H1 (cell line): Measurements from ENCODE around the gene IBSP. TPM values are rescaled to one million over a fixed set of nuclear protein-coding genes. Genes with fewer than 3 reads are reported as not detected.

Experiments
- CTBP2 ChIP-seq: IDR thresholded peaks from 2 replicates; pipeline ENCODE4 v1.7.0; 2011; ENCODE audit warnings: borderline replicate concordance, mild to moderate bottlenecking, moderate library complexity, mixed read lengths, low read length; ENCODE audit not compliant: insufficient read depth, insufficient read length
- HDAC6 ChIP-seq: IDR thresholded peaks from one replicate; pipeline ENCODE4 v1.7.1; 2012; ENCODE audit warnings: low read depth, mild to moderate bottlenecking, inconsistent platforms, low read length, moderate library complexity
- NANOG ChIP-seq: IDR thresholded peaks from 2 replicates; pipeline ENCODE4 v1.6.1; 2011; ENCODE audit warnings: low read length, low read depth, mild to moderate bottlenecking, inconsistent platforms; ENCODE audit not compliant: insufficient read depth, poor library complexity, severe bottlenecking
- polyA plus RNA-seq, 7 experiments: library from polyadenylated mRNA; depleted of rRNA in 3 of 7; stranded (reverse) in 5 of 7; unstranded in 2 of 7; fragments of >200 nt in 5 of 7; fragments of 200-250 nt in 2 of 7; gene quantifications; 1 replicate in 5 of 7; 2 replicates in 1 of 7; 4 replicates in 1 of 7; pipeline versions ENCODE4 v1.2.1 to v1.2.3, GENCODE V29; 2011 to 2013; ENCODE audit warnings: missing spikeins in 2 of 7, mixed read lengths in 2 of 7
- total RNA-seq: library from RNA; stranded (reverse); fragmentation: NEBNext Ultra II Directional; extraction: Animal tissue kit (Norgen Biotek cat#: 25700); gene quantifications from 2 replicates; pipeline ENCODE4 v1.2.1, GENCODE V29; 2021

IBSP gene
- total and polyA plus RNA-seq, 2 of the 8 experiments (the other 6 are each of a cell fraction or from before 2014, with no cell fraction given): not detected

GRCh38 chr4:87783781-87784180 lies 15.6 kb upstream of the IBSP start (continued):
- TF ChIP-seq CTBP2 (no peak), HDAC6 (no peak), NANOG (no peak)
